Measurements from ENCODE around the gene ATRX.
"Not testable (repeated sequence)": the region's sequence is repeated elsewhere in the genome, so short reads cannot be mapped to it uniquely, and the experiment has no call there.

The ATRX gene

DNA sequence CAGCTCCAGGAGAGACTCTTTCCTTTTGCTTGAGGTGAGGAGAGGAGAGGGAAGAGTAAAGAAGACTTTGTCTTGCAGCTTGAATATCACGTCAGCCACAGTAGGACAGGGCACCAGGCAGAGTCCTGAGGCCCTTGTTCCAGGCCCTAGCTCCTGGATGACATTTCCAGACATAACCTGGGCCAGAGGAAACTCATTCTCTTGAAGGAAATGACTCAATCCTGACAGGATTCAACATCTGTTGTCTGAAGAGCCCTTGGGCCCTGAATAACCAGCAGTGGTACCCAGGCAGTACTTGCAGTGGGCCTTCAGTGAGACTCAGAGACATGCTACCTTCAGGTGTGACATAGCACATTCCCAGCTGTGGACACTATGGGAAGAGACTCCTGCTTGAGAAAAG, 276.0 kb downstream of the ATRX start:
- no peak for DNase-seq (ENCODE audit: extremely low read depth in 1 of 2, low read depth in 1 of 2)

GRCh38 chrX:77505227-77505626, 280.8 kb downstream of the ATRX start:
- DNase-seq (ENCODE audit: extremely low read depth in 1 of 2, low read depth in 1 of 2): no peak

DNA sequence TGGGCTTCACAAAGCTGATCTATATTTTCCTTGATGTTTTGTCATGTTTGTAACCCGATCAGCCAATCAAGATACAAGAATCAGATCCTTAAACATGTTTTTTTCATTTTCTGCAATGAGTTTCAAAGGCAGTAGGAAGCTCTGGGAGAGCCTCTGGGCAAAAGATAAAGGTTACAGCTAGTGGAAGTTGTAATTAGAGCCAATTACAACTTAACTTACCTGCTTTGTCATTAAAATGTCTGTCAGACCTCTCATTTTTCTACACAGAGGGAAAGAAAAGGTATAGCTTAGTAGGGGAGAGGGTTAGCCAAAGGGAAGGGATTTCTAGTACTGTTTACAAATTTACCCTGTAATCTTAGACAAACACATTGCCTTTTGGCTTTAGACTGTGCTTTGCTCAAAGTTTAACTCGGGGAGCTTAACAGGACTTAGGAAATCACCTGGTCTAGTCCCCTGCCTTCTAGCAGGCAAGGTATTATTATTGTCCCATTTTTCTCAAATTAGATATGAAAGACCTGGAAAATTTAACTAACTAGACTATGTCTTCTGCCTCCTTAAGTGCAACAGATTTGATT, 283.0 kb downstream of the ATRX start:
- no peak for DNase-seq (ENCODE audit: extremely low read depth in 1 of 2, low read depth in 1 of 2)

- not testable (repeated sequence) for DNase-seq (ENCODE audit: extremely low read depth in 1 of 2, low read depth in 1 of 2)
Measured at GRCh38 chrX:77500164-77500563, 285.9 kb downstream of the ATRX start.

GRCh38 chrX:77493677-77494553, 292.1 kb downstream of the ATRX start:
- DNase-seq (ENCODE audit: extremely low read depth in 1 of 2, low read depth in 1 of 2): no peak

DNA sequence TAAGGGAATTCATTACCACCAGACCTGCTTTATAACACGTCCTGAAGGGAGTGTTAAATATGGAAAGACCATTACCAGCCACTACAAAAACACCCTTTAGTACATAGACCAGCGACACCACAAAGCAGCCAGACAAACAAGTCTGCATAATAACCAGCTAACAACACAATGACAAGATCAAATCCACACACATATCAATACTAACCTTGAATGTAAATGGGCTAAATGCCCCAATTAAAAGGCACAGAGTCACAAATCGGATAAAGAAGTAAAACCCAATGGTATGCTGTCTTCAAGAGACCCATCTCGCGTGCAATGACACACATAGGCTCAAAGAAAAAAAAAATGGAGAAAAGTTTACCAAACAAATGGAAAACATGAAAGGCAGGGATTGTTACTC, 302.0 kb downstream of the ATRX start:
- no peak for DNase-seq (ENCODE audit: extremely low read depth in 1 of 2, low read depth in 1 of 2)

- no peak for DNase-seq (ENCODE audit: extremely low read depth in 1 of 2, low read depth in 1 of 2)
Measured at GRCh38 chrX:77455437-77455836, 330.6 kb downstream of the ATRX start.

All from activated CD8-positive, alpha-beta memory T cell treated with anti-CD3 and anti-CD28 coated beads for 1 hour (primary cell).